ENCODE results near the gene KCNJ13. TPM values are rescaled to one million over a fixed set of nuclear protein-coding genes. Genes with fewer than 3 reads are reported as not detected.

The KCNJ13 gene
- total RNA-seq, result 1 to 10 TPM; 1.3 to 2.8 TPM
- 0.25 TPM for polyA plus RNA-seq (ENCODE audit: insufficient read depth, low read depth, low replicate concordance)
- long read RNA-seq, donor 1, result 0 reads
- long read RNA-seq, donor 2, result 0 reads

DNA sequence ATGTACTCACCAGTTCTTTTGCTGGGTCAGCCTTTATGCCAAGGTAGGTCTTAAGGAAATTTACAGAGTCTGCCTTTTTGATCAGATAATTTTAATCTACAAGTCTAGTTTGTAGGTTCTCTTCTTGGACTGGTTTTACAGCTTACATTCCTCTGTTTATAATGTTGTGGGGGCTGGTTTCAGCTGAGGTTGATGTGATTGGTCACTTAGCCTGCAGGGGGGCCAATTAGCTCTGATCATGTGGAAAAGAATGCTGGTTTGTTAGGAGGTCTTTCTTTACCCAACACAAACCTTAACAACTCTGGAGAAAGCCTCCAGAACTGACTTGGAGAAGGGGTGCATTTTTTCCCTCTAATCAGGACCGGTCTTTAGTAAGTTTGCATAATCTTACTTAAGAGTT is at the start of gene KCNJ13:
Gene KCNJ13, minus strand, starts transcription at position 131 of the 400 bp plus-strand sequence. CDS start 5,203 bp downstream, outside the sequence.
- DNase-seq, result no peak
- peak within 1 kb of the TSS in 1 of 2 donors; percentile 47 for H3K27ac ChIP-seq

DNA sequence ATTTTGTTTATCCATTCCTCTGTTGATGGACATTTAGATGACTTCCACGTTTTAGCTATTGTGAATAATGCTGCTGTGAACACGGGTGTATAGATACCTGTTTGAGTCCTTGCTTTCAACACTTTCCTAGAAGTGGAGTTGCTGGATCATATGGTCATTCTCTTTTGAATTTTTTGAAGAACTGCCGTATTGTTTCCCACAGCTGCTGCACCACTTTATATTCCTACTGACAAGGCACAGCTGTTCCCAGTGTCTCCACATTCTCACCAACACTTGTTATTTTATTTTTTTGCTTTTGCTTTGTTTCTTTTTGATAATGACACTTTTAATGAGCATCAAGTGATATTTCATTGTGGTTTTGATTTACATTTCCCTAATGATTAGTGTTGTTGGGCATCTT is 41.4 kb upstream of the KCNJ13 start:
- Histone ChIP-seq H3K9me3 (no peaks in the 10 kb centered on the region), H3K4me3 (no peak overlapping the region), H3K36me3 (ENCODE audit: low read depth, missing control alignments) (no peaks in the 10 kb centered on the region), H3K4me1 (no peaks in the 10 kb centered on the region), H3K27ac (no peak overlapping the region), H3K27me3 (no peaks in the 10 kb centered on the region)
- intact Hi-C loops (cut with DNase I; ENCODE audit: low total_unique reads), result no loop called here
- TF ChIP-seq POLR2A (IDR thresholded peaks at IDR 0.05), result no peak
- TF ChIP-seq, protein P1, sequence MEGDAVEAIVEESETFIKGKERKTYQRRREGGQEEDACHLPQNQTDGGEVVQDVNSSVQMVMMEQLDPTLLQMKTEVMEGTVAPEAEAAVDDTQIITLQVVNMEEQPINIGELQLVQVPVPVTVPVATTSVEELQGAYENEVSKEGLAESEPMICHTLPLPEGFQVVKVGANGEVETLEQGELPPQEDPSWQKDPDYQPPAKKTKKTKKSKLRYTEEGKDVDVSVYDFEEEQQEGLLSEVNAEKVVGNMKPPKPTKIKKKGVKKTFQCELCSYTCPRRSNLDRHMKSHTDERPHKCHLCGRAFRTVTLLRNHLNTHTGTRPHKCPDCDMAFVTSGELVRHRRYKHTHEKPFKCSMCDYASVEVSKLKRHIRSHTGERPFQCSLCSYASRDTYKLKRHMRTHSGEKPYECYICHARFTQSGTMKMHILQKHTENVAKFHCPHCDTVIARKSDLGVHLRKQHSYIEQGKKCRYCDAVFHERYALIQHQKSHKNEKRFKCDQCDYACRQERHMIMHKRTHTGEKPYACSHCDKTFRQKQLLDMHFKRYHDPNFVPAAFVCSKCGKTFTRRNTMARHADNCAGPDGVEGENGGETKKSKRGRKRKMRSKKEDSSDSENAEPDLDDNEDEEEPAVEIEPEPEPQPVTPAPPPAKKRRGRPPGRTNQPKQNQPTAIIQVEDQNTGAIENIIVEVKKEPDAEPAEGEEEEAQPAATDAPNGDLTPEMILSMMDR (IDR thresholded peaks at IDR 0.05), result no peak
- 85% methylated on average over 3 of the region's 3 CpGs for WGBS, 2 donors
- no peak for DNase-seq

More for the DNA sequence above, at the start of gene KCNJ13:
- WGBS, 2 donors, result 83 to 93% methylated on average over 1 of the region's 1 CpG
- Histone ChIP-seq H3K27me3 (no peaks in the 10 kb centered on the region), H3K36me3 (ENCODE audit: low read depth, missing control alignments) (no peaks in the 10 kb centered on the region), H3K4me1 (peaks cover 12% of the 10 kb centered on the region), H3K4me3 (no peak within 1 kb of the TSS), H3K9me3 (no peaks in the 10 kb centered on the region)
- TF ChIP-seq, protein P1 (IDR thresholded peaks at IDR 0.05), result no peak
- no peak for TF ChIP-seq POLR2A (IDR thresholded peaks at IDR 0.05)
- intact Hi-C loops (cut with DNase I; ENCODE audit: low total_unique reads), result no loop called here

DNA sequence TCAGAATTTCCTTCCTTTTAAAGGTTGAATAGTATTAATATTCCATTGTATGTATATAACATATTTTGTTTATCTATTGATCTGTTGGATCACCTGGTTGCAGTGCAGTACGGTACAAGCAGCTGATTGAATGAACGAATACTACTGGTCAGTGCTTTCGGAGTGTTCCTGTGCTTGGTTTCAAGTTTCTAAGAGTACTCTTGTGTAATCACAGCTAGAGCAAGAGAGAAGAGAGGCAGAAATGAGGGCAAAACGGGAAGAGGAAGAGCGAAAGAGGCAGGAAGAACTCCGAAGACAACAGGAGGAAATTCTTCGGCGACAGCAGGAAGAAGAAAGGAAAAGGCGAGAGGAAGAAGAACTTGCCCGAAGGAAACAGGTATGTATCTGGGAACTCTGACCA is 40.3 kb upstream of the KCNJ13 start:
- Histone ChIP-seq H3K27me3 (no peaks in the 10 kb centered on the region), H3K9me3 (no peaks in the 10 kb centered on the region), H3K36me3 (ENCODE audit: low read depth, missing control alignments) (no peaks in the 10 kb centered on the region), H3K4me1 (no peaks in the 10 kb centered on the region), H3K4me3 (no peak overlapping the region), H3K27ac (no peak overlapping the region)
- DNase-seq, result no peak
- intact Hi-C loops (cut with DNase I; ENCODE audit: low total_unique reads), result no loop called here
- TF ChIP-seq, protein P1 (IDR thresholded peaks at IDR 0.05), result no peak
- no peak for TF ChIP-seq POLR2A (IDR thresholded peaks at IDR 0.05)
- WGBS, 2 donors, result 85 to 86% methylated on average over 10 of the region's 10 CpGs

DNA sequence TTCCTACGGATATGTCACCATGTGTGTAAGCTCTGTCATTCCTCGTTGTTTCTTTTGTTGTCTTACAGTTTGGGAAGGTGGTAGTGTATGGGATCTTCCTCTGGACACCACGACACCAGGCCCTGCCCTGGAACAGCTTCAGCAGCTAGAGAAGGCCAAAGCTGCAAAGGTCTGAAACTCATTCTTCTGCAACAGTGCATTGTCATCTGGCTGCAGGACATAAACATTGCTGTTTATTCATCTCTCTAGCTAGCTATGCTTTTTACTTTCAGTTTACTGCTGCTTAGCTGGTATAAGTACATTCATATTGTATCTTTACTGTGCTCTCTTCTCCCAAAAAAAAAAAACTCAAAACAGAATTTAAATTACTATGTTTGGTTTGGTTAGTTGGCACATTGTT is 39.2 kb upstream of the KCNJ13 start:
- Histone ChIP-seq H3K36me3 (ENCODE audit: low read depth, missing control alignments) (no peaks in the 10 kb centered on the region), H3K9me3 (no peaks in the 10 kb centered on the region), H3K4me1 (no peaks in the 10 kb centered on the region), H3K27me3 (no peaks in the 10 kb centered on the region), H3K27ac (no peak overlapping the region), H3K4me3 (no peak overlapping the region)
- TF ChIP-seq, protein P1 (IDR thresholded peaks at IDR 0.05), result no peak
- no peak for TF ChIP-seq POLR2A (IDR thresholded peaks at IDR 0.05)
- 85 to 96% methylated on average over 3 of the region's 3 CpGs for WGBS, 2 donors
- no peak for DNase-seq
- intact Hi-C loops (cut with DNase I; ENCODE audit: low total_unique reads), result no loop called here

DNA sequence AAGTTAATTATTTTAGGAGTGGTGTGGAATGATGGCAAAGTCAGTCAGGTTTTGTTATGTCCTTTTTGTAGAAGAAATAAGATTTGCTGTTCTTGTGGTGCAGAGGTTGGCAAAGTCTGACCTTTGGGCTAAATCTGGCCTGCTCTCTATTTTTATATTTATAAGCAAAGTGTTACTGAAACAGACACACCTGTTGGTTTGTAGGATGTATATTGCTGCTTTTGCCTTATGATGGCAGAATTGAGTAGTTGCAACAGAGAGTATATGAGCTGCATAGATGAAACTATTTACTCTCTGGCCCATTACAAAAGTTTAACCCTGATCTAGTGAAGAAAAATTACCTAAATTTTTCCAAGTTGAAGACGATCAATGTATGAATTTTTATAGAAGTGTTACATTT is 34.1 kb upstream of the KCNJ13 start:
- Histone ChIP-seq H3K4me1 (no peaks in the 10 kb centered on the region), H3K36me3 (ENCODE audit: low read depth, missing control alignments) (no peaks in the 10 kb centered on the region)
- 79 to 84% methylated on average over 1 of the region's 1 CpG for WGBS, 2 donors

More for the DNA sequence above, 34.1 kb upstream of the KCNJ13 start:
- no peaks in the 10 kb centered on the region for H3K9me3 ChIP-seq
- DNase-seq, result no peak
- TF ChIP-seq, protein P1 (IDR thresholded peaks at IDR 0.05), result no peak
- no peak for TF ChIP-seq POLR2A (IDR thresholded peaks at IDR 0.05)
- intact Hi-C loops (cut with DNase I; ENCODE audit: low total_unique reads), result no loop called here
- no peaks in the 10 kb centered on the region for H3K27me3 ChIP-seq
- H3K4me3 ChIP-seq, result no peak overlapping the region
- no peak overlapping the region for H3K27ac ChIP-seq
